ENCODE measurements around the gene PDCL3.

GRCh38 chr2:100524331-100524730, 38.5 kb upstream of the PDCL3 start:
- TF ChIP-seq ETV6 (CRISPR knock-in tag; IDR thresholded peaks at IDR 0.05) (no peak), ZSCAN18 (CRISPR knock-in tag; IDR thresholded peaks at IDR 0.05) (no peak), IRF2 (CRISPR knock-in tag; IDR thresholded peaks at IDR 0.05; ENCODE audit: borderline replicate concordance, low read depth) (no peak), CTCF (IDR thresholded peaks at IDR 0.05) (no peak), PRDM15 (CRISPR knock-in tag; IDR thresholded peaks at IDR 0.05) (no peak), JUN (CRISPR knock-in tag; IDR thresholded peaks at IDR 0.05) (no peak), CREB1 (CRISPR knock-in tag; IDR thresholded peaks at IDR 0.05) (no peak), NFYB (CRISPR knock-in tag; conservative IDR thresholded peaks at IDR 0.05; ENCODE audit: low read depth) (no peak)
